Measurements from ENCODE around the gene THAP8. TPM values are rescaled to one million over a fixed set of nuclear protein-coding genes. Genes with fewer than 3 reads are reported as not detected.

The THAP8 gene
- total and polyA plus RNA-seq, 2 of the 8 experiments (the other 6 are each of a cell fraction or from before 2014, with no cell fraction given): 6.0 to 11.1 TPM

DNA sequence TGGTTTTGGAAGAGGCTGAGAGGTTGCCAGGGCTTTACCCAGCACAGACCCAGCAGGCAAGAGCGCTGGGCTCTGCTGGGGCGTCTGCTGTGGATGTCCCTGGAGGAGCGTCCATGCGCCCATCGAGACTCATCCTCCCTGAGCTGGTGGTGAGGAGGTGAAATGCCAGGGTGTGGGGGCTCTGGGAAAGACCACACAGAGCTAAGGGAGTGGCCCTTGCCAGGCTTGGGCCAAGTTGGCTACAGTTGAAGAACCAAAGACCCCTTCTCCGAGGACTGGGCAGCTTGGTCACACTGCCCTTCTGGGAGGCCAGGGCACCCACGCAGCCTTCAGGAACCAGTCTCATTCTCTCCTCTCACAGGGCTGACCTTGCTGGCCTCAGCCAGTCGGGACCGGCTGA lies 32.2 kb upstream of the THAP8 start:
- no peak overlapping the region for H3K4me3 ChIP-seq (ENCODE audit: extremely low read depth in 1 of 4, insufficient read depth in 2 of 4, low read depth in 3 of 4, low read length in 4 of 4)
- H2BK15ac ChIP-seq (ENCODE audit: low read length): no peak overlapping the region
- no peak overlapping the region for H3K4me2 ChIP-seq (ENCODE audit: insufficient read depth in 1 of 2, low read depth in 2 of 2, low read length in 2 of 2)
- H3K9ac ChIP-seq (replicated peaks in 1 of 4; ENCODE audit: extremely low read depth in 1 of 4, low read depth in 3 of 4, low read length in 3 of 4): no peak overlapping the region
- no peak overlapping the region for H2BK5ac ChIP-seq (ENCODE audit: low read depth, low read length)
- H3K79me1 ChIP-seq (ENCODE audit: low read depth, low read length): no peaks in the 10 kb centered on the region
- no peak overlapping the region for H3K4ac ChIP-seq (replicated peaks; ENCODE audit: insufficient read length, low read depth, low read length)
- no peak overlapping the region for H3K18ac ChIP-seq (ENCODE audit: extremely low read depth, low read length)
- peaks cover 2 to 23% of the 10 kb centered on the region in 2 experiments for H4K20me1 ChIP-seq (replicated peaks in 1 of 2; ENCODE audit: control insufficient read depth in 1 of 2, insufficient read depth in 2 of 2, low read length in 2 of 2)
- CTCF ChIA-PET (ENCODE audit: partially characterized antibody): no interaction called here
- no peaks in the 10 kb centered on the region for H3K9me3 ChIP-seq (ENCODE audit: insufficient read depth in 2 of 2, low read depth in 1 of 2, low read length in 1 of 2)
- H3K14ac ChIP-seq (ENCODE audit: insufficient read length): no peak overlapping the region
- no peak overlapping the region for H2AK5ac ChIP-seq (ENCODE audit: low read depth, low read length)
- H3K27ac ChIP-seq (ENCODE audit: low read depth, low read length): no peak overlapping the region
- peaks cover 45 to 80% (median 70%) of the 10 kb centered on the region in 4 experiments for H3K36me3 ChIP-seq (ENCODE audit: control insufficient read depth in 2 of 4, insufficient read depth in 4 of 4, low read length in 3 of 4)
- FAIRE-seq: no peak
- no peaks in the 10 kb centered on the region for H3K27me3 ChIP-seq (replicated peaks in 1 of 4; ENCODE audit: control insufficient read depth in 3 of 4, extremely low read depth in 1 of 4, insufficient read depth in 3 of 4, low read length in 3 of 4)
- H3K4me1 ChIP-seq (replicated peaks in 1 of 4; ENCODE audit: control insufficient read depth in 3 of 4, insufficient read depth in 4 of 4, low read length in 3 of 4): no peaks in the 10 kb centered on the region
- 96% methylated on average over 9 of the region's 9 CpGs; no CpG with 5 or more reads in 1 of the 2 experiments for WGBS, 2 experiments (ENCODE audit: extremely low coverage in 1 of 2, insufficient coverage in 1 of 2, insufficient read length in 1 of 2, insufficient replicate concordance in 2 of 2, low coverage in 1 of 2, low lambda C conversion rate in 2 of 2, missing lambda C conversion rate in 1 of 2)
- H2BK12ac ChIP-seq (ENCODE audit: low read depth, low read length): no peak overlapping the region
- no peaks in the 10 kb centered on the region for H3K23me2 ChIP-seq (ENCODE audit: low read depth, low read length)
- POLR2A ChIA-PET (ENCODE audit: partially characterized antibody): interaction anchor here (0.6 kb wide), 1 partner anchor 43 kb away, joined by 3 read pairs; no protein-coding TSS in a partner anchor
- no peak overlapping the region for H2AFZ ChIP-seq (ENCODE audit: low read length)
- H4K91ac ChIP-seq (replicated peaks; ENCODE audit: insufficient read length, low read length): no peak overlapping the region
- no peak overlapping the region for H4K8ac ChIP-seq (ENCODE audit: extremely low read depth, insufficient read depth, low read length)
- no peak overlapping the region for H3K23ac ChIP-seq (ENCODE audit: insufficient read length)
- no peaks in the 10 kb centered on the region for H3K79me2 ChIP-seq (ENCODE audit: control insufficient read depth in 1 of 2, insufficient read depth in 2 of 2, low read length in 2 of 2)
- H2BK120ac ChIP-seq (replicated peaks; ENCODE audit: low read depth, low read length): no peak overlapping the region
- no peak overlapping the region for H2BK20ac ChIP-seq (ENCODE audit: low read length)
- no peak for DNase-seq (ENCODE audit: low read depth in 1 of 2, low spot score in 2 of 2)
- H3K56ac ChIP-seq (replicated peaks; ENCODE audit: insufficient read length, low read depth, low read length): no peak overlapping the region
- no peak overlapping the region for H4K5ac ChIP-seq (ENCODE audit: insufficient read length, low read depth, low read length)
- TF ChIP-seq TBP (IDR thresholded peaks at IDR 0.05; ENCODE audit: low read depth, low read length): no peak
- TF ChIP-seq CBX8 (IDR thresholded peaks at IDR 0.05; ENCODE audit: borderline replicate concordance, low read depth, low read length): no peak
- no peak for TF ChIP-seq NANOG (IDR thresholded peaks at IDR 0.05; ENCODE audit: insufficient read depth, low read depth, low read length, poor library complexity, severe bottlenecking)
- TF ChIP-seq YY1 (IDR thresholded peaks at IDR 0.05; ENCODE audit: low read depth, low read length): no peak
- no peak for TF ChIP-seq TAF1 (IDR thresholded peaks at IDR 0.05; ENCODE audit: low read depth, low read length)
- no peak for TF ChIP-seq RNF2 (IDR thresholded peaks at IDR 0.05; ENCODE audit: borderline replicate concordance, low read depth, low read length, missing control alignments, poor library complexity, severe bottlenecking)
- TF ChIP-seq TAF7 (optimal IDR thresholded peaks at IDR 0.05; ENCODE audit: borderline replicate concordance, low read depth, low read length): no peak
- TF ChIP-seq BCL11A (IDR thresholded peaks at IDR 0.05; ENCODE audit: low read depth in 2 of 2, low read length in 2 of 2): no peak
- no peak for TF ChIP-seq ZNF274 (IDR thresholded peaks at IDR 0.05; ENCODE audit: borderline replicate concordance, extremely low read depth, low read length)
- no peak for TF ChIP-seq GTF2F1 (IDR thresholded peaks at IDR 0.05; ENCODE audit: borderline replicate concordance, low read depth, low read length)
- no peak for TF ChIP-seq CTBP2 (IDR thresholded peaks at IDR 0.05; ENCODE audit: borderline replicate concordance, insufficient read depth, insufficient read length, low read length)
- TF ChIP-seq NRF1 (IDR thresholded peaks at IDR 0.05; ENCODE audit: low read depth, low read length): no peak
- no peak for TF ChIP-seq RBBP5 (IDR thresholded peaks at IDR 0.05; ENCODE audit: borderline replicate concordance, low read depth, low read length)
- no peak for TF ChIP-seq EP300 (IDR thresholded peaks at IDR 0.05; ENCODE audit: borderline replicate concordance in 1 of 2, low read depth in 2 of 2, low read length in 2 of 2)

Measured in H1 (cell line).